Measurements from ENCODE around the gene TEX38.
A peak's percentile ranks its signal among the peaks of the same experiment; 100 is the strongest.
"Not testable (repeated sequence)": the region's sequence is repeated elsewhere in the genome, so short reads cannot be mapped to it uniquely, and the experiment has no call there.

TEX38 gene

GRCh38 chr1:46714976-46715375, 43.3 kb downstream of the TEX38 start:
- no peak for TF ChIP-seq CTCF (IDR thresholded peaks at IDR 0.05; ENCODE audit: borderline replicate concordance, insufficient read depth, low read depth, low read length)
- H3K4me3 ChIP-seq (ENCODE audit: low read depth, low read length) = no peak overlapping the region

- no peak for TF ChIP-seq CTCF (IDR thresholded peaks at IDR 0.05; ENCODE audit: borderline replicate concordance, insufficient read depth, low read depth, low read length)
- peak overlapping the region; percentile 98 for H3K4me3 ChIP-seq (ENCODE audit: low read depth, low read length)
Measured at GRCh38 chr1:46717654-46718053, 46.0 kb downstream of the TEX38 start.

GRCh38 chr1:46718340-46718726, 46.7 kb downstream of the TEX38 start:
- H3K4me3 ChIP-seq (ENCODE audit: low read depth, low read length) = peak overlapping the region; percentile 98
- TF ChIP-seq CTCF (IDR thresholded peaks at IDR 0.05; ENCODE audit: borderline replicate concordance, insufficient read depth, low read depth, low read length) = no peak

GRCh38 chr1:46718727-46719622, 47.3 kb downstream of the TEX38 start, which contains the start of gene EFCAB14:
EFCAB14 (minus strand) TSS chr1:46719114; CDS start chr1:46718087, 1,027 bp downstream.
- H3K4me3 ChIP-seq (ENCODE audit: low read depth, low read length) = peak within 1 kb of the TSS; percentile 98
- no peak for TF ChIP-seq CTCF (IDR thresholded peaks at IDR 0.05; ENCODE audit: borderline replicate concordance, insufficient read depth, low read depth, low read length)

- no peak overlapping the region for H3K4me3 ChIP-seq (ENCODE audit: low read depth, low read length)
- no peak for TF ChIP-seq CTCF (IDR thresholded peaks at IDR 0.05; ENCODE audit: borderline replicate concordance, insufficient read depth, low read depth, low read length)
Measured at GRCh38 chr1:46719689-46720088, 48.0 kb downstream of the TEX38 start.

- H3K4me3 ChIP-seq (ENCODE audit: low read depth, low read length) = not testable (repeated sequence)
Measured at GRCh38 chr1:46720319-46720718, 48.7 kb downstream of the TEX38 start.

- TF ChIP-seq CTCF (IDR thresholded peaks at IDR 0.05; ENCODE audit: borderline replicate concordance, insufficient read depth, low read depth, low read length) = no peak
- H3K4me3 ChIP-seq (ENCODE audit: low read depth, low read length) = no peak overlapping the region
Measured at GRCh38 chr1:46721204-46721603, 49.5 kb downstream of the TEX38 start.

All from GM12875 (cell line).